Right lobe of liver (tissue), 4 donors: ENCODE results near the gene UQCR11.

Experiments used
- POLR2A ChIP-seq: fragments of 450-650 bp; IDR thresholded peaks from one replicate; pipeline ENCODE4 v1.6.1; 2017; ENCODE audit warnings: antibody characterized with exemption, mild to moderate bottlenecking
- TF ChIP-seq, protein P1 (sequence below), 4 donors: fragments of 200-600 bp in 3 of 4; fragments of 450-650 bp in 1 of 4; IDR thresholded peaks; one replicate each; pipeline versions ENCODE4 v1.5.1 to v1.8.0; 2016 to 2022; ENCODE audit warnings: antibody characterized with exemption in 4 of 4, mild to moderate bottlenecking in 2 of 4
- donor health status: DM: no; HTN: no; CAD: no.
- donor health status: DM: no; HTN: no; CAD: no.
- donor health status: DM: no; HTN: yes; CAD: no.

- TF ChIP-seq, protein P1, sequence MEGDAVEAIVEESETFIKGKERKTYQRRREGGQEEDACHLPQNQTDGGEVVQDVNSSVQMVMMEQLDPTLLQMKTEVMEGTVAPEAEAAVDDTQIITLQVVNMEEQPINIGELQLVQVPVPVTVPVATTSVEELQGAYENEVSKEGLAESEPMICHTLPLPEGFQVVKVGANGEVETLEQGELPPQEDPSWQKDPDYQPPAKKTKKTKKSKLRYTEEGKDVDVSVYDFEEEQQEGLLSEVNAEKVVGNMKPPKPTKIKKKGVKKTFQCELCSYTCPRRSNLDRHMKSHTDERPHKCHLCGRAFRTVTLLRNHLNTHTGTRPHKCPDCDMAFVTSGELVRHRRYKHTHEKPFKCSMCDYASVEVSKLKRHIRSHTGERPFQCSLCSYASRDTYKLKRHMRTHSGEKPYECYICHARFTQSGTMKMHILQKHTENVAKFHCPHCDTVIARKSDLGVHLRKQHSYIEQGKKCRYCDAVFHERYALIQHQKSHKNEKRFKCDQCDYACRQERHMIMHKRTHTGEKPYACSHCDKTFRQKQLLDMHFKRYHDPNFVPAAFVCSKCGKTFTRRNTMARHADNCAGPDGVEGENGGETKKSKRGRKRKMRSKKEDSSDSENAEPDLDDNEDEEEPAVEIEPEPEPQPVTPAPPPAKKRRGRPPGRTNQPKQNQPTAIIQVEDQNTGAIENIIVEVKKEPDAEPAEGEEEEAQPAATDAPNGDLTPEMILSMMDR (IDR thresholded peaks at IDR 0.05), result no peak
- no peak for TF ChIP-seq POLR2A
These were observed 48.7 kb downstream of the UQCR11 start for GRCh38 chr19:1556390-1557070.
